GM23248 (cell line): ENCODE results near the gene ASB2.

Source experiments
- EZH2 ChIP-seq: fragments of 200-600 bp; sonication (generic); IDR thresholded peaks from 2 replicates; pipeline ENCODE4 v1.6.1; 2018; ENCODE audit warnings: antibody characterized with exemption, mild to moderate bottlenecking; ENCODE audit not compliant: insufficient read depth, poor library complexity, severe bottlenecking
- EZH2phosphoT487 ChIP-seq: fragments of 200-600 bp; sonication (generic); IDR thresholded peaks from 2 replicates; pipeline ENCODE4 v1.6.1; 2018; ENCODE audit warnings: antibody characterized with exemption, moderate library complexity, mild to moderate bottlenecking, low read depth; ENCODE audit not compliant: insufficient read depth

- TF ChIP-seq EZH2, result no peak
- no peak for TF ChIP-seq EZH2phosphoT487
Observed at GRCh38 chr14:93914278-93914677, 62.1 kb downstream of the ASB2 start.
